Measurements from ENCODE around the gene KRT33B.
"Not testable (repeated sequence)": the region's sequence is repeated elsewhere in the genome, so short reads cannot be mapped to it uniquely, and the experiment has no call there.

Gene KRT33B

DNA sequence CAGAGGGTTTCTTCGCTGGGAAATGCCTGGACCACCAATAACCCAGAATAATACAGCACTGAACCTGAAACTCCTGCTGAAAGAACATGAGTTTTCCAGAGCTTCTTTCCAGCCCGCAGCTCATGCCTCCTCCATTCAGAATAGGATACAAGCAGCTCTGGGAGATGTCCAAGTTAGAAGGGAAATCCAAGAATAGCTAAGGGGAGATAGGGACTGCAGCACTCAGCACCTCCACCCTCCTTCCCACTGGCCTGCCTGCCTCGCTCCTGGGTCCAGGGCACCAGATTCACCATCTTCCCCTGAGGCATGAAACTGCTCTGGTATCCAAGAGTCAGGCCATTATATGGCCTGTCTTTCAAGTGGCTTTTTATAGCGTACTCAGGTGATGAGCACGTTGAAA lies 23.7 kb upstream of the KRT33B start:
- DNase-seq: peak; percentile 14

DNA sequence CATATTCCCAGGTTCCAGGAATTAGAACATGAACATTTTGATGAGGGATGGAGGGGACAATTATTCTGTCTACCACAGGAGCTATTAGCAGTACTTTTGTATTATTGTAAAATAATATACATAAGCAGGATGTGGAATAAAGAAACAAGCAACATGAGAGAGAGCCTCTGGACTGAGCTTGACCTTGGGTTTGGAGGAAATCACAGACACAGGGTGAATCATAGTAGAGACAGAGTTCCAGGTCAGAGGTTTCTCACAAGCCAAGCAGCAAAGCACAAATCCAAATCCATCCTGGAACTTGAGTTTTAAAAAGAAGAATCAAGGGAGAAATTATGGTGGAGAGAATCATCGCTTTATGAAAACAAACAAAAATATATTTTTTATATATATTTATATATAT lies 22.7 kb upstream of the KRT33B start:
- DNase-seq: no peak

DNA sequence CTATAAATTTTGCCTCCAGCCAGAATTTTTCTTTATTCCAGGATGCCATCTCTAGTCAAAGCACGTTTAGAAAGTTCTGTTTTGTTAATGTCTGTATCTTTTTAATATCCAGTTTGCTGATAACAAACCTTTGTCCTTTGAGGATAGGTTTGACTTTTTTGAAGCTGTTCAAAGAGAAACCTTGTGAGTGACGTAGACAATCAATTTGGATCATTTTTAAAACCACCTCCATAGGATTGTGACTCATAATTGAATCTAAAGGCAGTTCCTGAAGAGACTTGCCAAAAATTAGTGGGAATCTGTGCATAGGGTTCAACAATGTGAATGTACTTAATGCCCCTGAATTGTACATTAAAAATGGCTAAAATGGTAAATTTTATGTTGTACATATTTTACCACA lies 21.9 kb upstream of the KRT33B start:
- DNase-seq: no peak

DNA sequence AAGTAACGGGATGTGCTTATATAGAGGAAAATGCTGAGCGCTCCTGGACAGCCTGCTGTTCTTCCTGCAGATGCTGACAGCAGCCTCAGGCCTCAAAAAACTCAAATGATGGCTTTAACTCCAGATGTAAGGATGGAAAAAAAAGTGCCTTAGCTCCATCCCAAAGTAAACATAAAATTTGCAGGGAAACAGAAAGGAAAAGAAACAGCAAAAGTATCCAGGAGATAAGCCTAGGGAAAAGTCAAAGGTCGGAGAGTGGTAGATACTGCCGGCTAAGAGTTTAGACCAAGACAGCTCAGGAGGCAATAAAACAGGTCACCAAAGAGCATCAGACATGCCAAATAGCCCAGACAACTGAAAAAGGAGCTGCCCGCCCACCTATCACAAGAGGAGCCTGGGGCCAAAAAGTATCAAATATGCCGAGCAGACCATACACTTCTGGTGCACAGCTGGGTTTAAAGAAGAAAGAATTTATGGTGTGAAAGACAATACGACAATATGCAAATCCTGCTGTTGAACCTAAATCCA lies 20.9 kb upstream of the KRT33B start:
- no peak for DNase-seq

DNA sequence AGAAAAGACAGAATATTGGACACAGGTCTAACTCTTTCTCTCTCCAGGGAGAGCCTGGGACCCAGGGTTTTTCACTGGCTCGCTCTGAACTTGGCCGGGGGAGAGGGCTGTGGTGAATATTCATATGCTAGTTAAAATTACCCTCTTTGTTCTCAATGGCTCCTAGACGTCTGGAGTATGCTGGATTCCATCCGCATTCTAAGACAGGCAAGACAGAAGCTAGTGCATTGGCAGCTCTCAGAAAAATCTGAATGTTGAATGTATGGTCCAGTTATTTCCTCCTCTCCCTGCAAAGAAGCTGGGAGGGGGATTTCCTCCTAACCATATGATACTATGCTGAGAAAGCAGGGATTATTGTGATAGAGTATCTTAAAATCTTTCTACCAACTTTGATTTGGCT lies 18.1 kb upstream of the KRT33B start:
- DNase-seq: no peak

DNA sequence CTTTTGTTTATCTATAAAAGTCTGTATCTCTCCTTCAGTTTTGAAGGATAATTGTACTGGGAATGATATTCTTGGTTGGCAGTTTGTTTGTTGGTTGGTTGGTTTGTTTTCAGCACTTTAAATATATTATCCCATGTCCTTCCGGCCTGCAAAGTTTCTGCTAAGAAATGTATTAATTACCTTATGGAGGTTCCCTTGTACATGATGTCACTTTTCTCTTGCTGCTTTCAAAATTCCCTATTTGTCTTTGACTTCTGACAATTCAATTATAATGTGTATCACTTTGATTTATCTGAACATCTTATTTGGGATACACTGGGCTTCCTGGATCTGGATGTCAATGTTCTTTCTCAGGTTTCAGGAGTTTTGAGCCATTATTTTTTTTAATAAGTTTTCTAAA lies 16.6 kb upstream of the KRT33B start:
- DNase-seq: no peak

DNA sequence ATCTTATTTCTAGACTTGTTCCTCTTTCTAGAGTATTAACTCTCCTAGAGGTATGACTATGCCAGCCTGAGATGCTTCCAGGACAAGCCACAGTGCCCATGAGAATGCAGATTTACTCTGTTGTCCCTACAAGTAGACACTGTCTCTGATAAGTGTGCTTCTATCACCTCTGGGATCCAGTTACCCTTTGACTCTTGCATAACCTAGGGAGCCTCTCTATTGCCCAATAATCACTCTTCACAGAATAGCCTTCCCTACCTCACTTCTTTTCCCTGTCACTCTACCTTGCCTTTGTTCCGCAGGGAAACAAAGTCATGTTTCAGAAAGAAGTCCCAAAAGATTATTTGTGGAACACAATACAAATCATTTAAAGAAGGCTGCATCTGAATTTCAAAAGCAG lies 14.1 kb upstream of the KRT33B start:
- no peak for DNase-seq

DNA sequence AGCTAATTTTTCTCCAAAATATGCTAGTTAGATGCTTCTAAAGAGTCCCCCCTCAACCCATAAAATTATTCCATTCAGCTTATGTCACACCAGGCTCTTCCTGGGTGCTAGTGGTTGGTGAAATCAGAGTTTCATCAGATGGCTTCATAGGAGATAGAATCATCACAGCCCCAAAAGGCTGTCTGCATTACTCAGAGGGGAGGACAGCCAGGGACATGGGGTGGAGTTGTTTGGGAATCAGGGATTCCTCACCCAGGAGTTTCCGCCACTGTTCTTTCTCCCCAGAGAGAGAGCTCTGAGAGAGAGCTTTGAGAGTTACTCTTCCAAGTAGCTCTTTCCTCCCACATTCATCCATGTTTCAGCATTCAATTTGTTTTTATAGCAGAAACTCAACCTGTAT lies 12.8 kb upstream of the KRT33B start:
- DNase-seq: no peak

DNA sequence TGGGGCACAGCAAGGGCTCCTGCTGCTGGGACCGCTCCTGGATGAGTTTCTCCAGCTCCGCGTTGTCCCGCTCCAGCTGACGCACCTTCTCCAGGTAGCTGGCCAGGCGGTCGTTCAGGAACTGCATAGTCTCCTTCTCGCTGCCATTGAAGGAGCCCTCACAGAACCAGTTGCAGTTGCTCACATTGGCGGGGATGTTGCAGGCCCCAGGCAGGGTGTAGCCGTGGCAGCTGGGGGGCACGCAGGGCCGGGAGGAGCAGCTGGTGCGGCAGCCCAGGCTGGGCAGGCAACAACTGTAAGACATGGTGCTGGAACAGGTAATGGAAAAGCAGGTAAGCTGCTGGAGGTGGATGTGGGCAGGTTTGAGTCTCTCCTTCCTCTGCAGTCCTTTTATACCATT lies 12.3 kb upstream of the KRT33B start, which contains the start of gene KRT34:
KRT34 (minus strand) TSS at position 364 of the 400 bp plus-strand sequence; CDS start at position 304, 60 bp downstream.
- not testable (repeated sequence) for DNase-seq

DNA sequence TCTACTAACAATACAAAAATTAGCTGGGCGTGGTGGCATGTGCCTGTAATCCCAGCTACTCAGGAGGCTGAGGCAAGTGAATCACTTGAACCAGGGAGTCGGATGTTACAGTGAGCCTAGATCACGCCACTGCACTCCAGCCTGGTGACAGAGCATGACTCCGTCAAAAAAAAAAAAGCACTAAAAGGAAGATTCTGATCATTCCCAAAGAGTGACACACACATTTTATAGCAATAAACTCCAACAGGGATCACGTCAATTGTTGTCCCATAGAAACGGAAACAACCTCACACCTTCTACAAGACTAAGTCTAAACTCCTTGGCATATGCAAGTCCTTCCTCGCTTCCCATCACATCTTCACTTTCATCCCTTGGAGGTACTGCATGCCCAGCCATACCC lies 10.5 kb upstream of the KRT33B start:
- not testable (repeated sequence) for DNase-seq

DNA sequence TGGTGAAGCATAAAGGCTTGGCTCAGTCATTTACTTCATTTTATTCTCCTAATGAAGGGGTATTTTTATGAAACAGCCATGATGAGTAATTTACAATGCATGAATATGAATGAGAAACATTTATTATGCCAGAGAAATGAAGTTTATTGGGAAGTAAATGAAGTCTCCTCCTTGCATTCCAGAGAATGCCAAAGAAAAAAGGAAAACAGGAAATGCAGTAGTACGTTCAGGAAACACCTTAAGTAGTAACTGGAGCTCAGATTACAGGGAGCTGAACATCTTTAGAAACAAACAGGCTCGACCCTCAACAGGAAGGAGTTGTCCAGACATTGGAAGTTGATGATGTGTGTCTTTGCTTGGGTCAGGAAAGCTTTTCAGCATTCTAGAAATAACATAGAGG lies 7.9 kb upstream of the KRT33B start:
- no peak for DNase-seq

DNA sequence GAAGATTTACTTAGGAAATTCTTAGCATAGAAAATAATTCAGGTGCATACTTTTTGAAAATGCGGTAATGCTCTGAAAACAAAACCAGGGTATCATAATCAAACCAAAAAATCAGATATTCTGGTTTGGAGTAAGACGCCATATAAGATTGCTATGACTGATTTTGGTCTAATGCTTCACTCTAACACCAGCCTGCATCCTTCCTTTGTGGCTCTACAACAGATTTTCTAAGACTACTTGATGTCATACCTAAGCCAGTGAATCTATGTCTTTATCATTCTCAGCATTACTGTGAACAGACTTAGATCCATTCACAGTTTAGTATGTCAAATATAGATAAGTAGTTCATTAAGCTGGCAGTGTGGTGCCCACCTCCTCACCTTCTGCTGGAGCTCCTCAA lies 590 bp downstream of the KRT33B start:
- DNase-seq: no peak

DNA sequence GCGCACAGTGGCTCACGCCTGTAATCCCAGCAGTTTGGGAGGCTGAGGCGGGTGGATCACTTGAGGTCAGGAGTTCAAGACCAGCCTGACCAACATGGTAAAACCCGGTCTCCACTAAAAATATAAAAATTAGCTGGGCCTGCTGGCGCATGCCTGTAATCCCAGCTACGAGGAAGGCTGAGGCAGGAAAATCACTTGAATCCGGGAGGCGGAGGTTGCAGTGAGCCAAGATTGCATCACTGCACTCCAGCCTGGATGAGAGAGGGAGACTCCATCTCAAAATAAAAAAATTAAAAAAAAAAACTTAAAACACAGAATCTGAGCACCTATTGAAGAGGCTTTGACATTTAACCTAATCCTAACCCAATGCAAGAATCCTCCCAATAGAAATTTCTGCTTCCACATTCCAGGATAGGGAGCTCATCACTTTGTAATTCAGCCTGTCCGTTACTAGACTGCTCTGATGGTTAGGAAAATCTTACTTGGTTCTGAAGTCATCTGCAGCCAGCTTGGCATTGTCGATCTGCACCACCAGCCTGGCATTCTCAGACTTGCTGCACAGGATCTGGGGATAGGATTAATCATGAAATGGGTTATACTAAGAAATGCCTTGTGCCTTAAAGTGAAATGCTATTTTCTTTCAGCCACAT lies 2.1 kb downstream of the KRT33B start:
- no peak for DNase-seq

DNA sequence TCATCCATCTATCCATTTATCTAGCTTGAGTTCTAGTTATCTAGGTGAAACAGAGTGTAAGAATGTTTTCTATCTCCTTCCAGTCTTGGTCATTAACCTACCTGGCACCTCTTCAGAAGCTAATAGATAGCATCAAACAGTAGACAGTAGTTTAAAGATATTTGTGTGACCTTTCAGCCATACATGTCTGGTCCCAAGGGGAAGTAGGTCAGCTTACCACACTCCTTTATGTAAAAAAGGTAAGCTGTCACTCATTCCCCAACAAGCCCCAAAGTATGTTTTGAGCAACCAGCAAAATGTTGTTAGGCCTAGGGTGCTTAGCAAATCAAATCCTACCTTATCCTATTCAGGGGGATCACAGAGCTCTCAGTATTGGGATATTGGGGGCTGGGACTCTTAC lies 3.5 kb downstream of the KRT33B start:
- no peak for DNase-seq

DNA sequence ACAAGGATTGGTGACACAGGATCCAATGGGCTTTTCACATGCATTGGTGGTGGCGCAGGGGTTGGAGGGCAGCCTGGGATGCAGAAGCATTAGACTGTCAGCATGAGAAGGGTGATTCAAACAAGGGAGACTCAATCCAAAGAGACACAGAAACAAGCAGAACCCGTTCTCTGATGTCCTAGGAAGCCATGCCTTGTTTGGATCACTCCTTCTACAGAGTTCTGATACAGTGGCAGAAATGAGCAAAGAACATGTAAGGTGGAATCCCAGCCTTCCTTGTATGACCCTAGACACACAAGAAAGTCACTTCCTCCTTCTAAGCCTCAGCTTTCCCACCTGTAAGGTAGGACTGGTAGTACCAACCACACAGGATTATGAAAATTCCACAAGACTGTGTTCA lies 5.7 kb downstream of the KRT33B start:
- no peak for DNase-seq

DNA sequence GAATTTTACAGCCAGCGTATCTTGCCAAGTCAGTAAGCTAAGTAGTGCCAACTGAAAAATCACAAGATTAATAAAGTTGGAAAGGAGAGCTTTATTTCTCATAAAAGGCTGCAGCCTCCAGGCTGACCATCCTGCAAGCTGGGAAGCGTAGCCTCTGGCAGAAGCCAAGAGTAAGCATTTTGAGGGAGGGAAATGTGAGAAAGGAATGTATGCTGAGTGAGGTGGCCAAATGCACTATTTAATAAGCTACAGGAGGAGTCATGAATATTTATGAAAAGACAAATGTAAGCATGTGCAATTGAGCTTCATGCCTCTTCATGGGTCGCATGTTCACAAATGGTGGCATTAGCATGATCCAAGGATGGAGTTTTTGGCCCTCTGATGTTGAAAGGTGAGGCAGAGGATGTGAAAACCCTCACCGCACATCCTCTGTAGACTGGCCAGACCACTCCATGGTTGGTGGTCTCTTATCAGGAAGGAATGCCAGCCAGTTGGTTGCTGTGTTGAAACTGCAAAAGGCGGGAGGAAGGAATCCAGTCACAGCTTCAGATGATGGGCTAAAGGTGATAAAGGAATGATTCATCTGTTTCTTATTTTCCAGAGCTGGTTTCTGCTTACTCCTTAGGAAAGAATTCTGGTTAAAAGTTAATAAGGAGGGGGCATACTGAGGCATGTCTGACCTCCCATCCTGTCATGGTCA lies 9.2 kb downstream of the KRT33B start:
- DNase-seq: no peak

DNA sequence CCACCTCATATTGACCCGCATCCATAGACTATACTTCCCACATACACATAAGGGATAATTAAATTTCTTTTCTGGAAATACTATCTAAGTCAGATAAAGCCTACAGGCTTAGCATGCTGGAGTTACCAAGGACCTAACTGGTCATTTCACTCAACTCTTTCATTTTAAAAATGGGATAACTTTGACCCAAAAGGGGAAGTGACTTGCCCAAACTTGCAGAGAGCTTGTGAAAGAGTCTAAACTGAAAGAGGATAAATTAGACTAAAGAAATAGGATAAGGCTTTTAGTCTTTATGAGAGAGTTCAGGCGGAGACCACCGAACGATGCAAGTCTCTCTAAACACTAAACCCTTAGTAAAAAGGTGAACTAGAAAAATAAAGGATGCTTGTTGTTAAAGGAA lies 15.1 kb downstream of the KRT33B start:
- DNase-seq: no peak

DNA sequence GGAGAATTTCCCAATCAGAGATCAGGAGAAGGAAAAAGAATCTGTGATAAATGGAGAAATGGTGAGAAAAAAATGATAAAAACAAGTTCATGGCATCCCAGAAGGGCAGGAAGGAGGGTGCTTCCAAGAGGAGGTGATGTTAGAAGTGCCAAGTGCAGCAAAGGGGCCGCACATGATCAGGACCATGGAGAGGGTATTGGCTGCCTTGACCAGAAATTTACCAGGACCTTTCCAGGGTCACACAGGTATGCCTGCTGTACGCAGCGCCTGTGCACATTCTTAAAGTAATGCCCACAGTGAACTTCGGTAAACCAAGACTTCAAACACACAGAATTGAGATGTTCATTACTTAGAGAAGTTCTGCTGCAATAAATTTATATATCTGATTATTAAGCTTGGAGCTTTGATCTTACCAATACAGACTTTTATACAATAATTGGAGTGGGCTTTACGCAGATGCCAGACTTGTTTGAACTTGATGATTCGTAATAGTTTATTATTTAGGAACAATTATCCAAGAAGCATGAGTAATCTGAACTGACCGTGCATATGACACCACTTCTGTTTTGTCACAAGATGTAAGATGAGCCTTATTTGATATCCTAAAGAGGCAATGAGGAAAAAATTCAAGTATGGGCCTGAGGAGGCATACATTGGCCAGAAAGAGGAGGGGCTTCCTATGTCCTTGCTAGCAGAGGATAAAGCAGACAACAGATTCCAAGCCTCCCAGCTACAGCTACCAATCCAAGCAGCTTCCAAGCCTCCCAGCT lies 16.8 kb downstream of the KRT33B start:
- DNase-seq: peak; percentile 62

DNA sequence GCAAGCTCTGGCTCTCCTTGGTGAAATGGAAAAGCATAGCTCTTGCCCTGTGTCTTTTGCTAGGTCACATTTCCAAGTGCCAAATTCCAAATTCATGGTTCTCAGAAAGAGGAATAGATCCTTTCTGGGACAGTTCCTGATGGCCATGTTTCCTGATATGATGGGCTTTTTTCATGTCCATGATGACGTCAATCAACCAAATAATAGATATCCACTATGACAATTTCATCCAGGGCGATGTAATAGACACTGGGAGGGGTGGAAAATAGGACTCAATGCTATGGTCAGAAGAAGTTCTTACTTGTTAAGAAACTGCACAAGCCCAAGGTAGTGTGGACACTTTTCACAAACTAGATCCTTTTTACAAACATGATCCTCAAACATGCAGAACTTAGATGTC lies 18.4 kb downstream of the KRT33B start:
- no peak for DNase-seq

DNA sequence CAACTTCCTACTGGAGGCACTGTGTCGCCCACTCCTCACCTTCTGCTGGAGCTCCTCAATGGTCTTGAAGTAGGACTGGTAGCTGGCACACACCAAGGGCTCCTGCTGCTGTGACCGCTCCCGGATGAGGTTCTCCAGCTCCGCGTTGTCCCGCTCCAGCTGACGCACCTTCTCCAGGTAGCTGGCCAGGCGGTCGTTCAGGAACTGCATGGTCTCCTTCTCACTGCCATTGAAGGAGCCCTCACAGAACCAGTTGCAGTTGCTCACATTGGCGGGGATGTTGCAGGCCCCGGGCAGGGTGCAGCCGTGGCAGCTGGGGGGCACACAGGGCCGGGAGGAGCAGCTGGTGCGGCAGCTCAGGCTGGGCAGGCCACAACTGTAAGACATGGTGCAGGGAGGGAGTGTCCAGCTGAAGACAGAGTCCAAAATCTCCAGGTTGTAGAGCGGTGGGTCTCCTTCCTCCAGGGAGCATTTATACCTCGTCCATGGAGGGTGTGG lies 19.2 kb downstream of the KRT33B start, which contains the start of gene KRT33A:
KRT33A (minus strand) TSS at position 448 of the 498 bp plus-strand sequence; CDS start at position 387, 61 bp downstream.
- not testable (repeated sequence) for DNase-seq

DNA sequence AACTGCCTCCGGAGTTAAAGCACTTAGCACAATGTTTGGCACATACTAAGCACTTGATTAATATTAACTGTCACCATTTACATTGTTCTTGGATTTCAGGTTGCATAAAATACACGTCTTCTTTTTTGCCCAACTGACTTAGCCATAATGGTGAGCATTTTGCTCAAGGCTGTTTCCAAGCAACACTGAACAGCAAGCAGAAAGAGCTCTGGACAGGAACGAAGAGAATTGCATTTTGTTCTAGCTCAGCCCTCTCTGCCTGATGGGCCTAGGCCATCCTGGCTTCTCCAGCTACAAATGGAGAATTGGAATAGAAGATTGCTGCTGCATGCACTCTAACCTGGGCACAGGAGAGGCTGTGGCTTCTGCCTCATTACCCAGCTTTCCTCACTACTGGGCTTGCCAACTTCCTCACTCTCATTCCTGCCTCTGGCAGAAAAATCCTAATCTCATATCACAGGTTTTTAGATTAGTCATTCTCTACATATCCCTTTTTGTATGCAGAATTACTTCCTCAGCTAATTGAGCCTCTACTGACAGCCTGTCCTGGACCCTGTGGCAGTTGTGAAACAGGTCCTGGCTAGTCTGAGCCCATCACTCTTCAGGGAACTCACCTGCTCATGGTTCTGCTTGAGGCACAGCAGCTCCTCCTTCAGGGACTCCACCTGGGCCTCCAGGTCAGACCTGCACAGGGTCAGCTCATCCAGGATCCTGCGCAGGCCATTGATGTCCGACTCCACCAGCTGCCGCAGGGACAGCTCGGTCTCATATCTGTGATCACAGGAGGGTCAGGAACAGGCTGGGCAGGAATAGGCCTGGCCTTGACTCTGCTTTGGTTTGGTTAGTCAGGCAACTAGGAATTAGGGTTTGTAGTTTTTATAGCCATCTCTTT lies 21.5 kb downstream of the KRT33B start:
- DNase-seq: no peak

DNA sequence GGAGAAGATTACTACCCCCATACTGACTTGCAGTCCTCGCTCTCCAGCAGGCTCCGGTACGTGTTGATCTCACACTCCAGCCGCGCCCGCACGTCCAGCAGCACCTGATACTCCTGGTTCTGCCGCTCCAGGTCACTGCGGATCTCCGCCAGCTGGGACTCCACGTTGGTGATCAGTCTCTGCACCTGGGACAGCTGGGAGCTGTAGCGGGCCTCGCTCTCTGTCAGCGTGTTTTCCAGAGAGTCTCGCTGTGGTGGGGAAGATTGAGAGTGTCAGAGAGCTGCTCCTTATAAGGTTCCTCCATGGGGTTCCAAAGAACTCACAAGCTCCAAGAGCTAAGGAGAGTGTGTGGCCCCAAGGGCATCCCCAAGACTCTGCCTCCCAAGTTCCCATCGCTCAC lies 23.2 kb downstream of the KRT33B start:
- not testable (repeated sequence) for DNase-seq

All from NCI-H1105 treated with DMSO at 0.1 percent for 48 hours (cell line).